IPS-20b (cell line): Measurements from ENCODE around the gene TBC1D20.

ENCODE experiments used
- H3K27ac ChIP-seq: one replicate; pipeline ENCODE4 v1.5.1; 2013; ENCODE audit warnings: low read length
- H3K27me3 ChIP-seq: 2 replicates; pipeline ENCODE4 v1.6.1; 2013; ENCODE audit warnings: mild to moderate bottlenecking, low read length, inconsistent platforms; ENCODE audit not compliant: insufficient read depth
- H3K36me3 ChIP-seq: 2 replicates; pipeline ENCODE4 v1.6.1; 2013; ENCODE audit warnings: low read depth, mild to moderate bottlenecking, inconsistent platforms, low read length, moderate library complexity; ENCODE audit not compliant: insufficient read depth
- H3K4me1 ChIP-seq: 2 replicates; pipeline ENCODE4 v1.6.1; 2013; ENCODE audit warnings: mild to moderate bottlenecking, control low read depth, inconsistent platforms, low read length, moderate library complexity; ENCODE audit not compliant: insufficient read depth
- H3K4me3 ChIP-seq: 2 replicates; pipeline ENCODE4 v1.5.1; 2013; ENCODE audit warnings: mild to moderate bottlenecking, low read length, inconsistent platforms
- H3K9ac ChIP-seq: 2 replicates; pipeline ENCODE4 v1.6.1; 2013; ENCODE audit warnings: low read depth, mild to moderate bottlenecking, inconsistent platforms, low read length, moderate library complexity
- H3K9me3 ChIP-seq: 2 replicates; pipeline ENCODE4 v1.6.1; 2013; ENCODE audit warnings: mild to moderate bottlenecking, low read depth, low read length, inconsistent platforms; ENCODE audit not compliant: insufficient read depth

The TBC1D20 gene

DNA sequence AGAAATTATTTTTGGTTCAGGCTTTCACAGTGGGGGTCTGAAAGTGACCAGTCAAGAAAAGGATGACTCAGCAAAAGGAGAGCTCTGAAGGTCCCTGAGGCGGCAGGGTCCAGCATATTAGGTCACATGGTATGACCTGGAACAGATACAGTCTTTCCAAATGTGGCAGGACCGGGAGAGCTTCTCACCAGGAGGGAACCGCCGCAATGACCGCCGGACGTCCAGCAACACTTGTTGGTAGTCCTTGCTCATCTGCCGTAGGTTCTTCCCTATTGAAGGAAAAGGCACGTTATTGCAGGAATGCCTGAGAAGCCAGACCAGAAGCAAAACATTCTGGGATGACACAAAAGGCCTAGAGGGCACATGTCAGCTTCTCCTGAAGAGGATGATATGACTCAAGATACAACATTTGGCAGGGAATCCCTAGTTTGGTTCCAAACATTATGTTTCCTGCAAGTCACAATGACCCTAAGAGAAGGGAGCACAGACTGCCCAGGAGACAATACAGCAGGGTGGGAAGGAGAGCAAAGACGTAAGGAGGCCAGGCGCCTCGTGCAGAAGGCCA is 17.4 kb downstream of the TBC1D20 start:
- H3K9ac ChIP-seq: no peak overlapping the region
- no peaks in the 10 kb centered on the region for H3K27me3 ChIP-seq
- H3K9me3 ChIP-seq: no peaks in the 10 kb centered on the region
- no peaks in the 10 kb centered on the region for H3K4me1 ChIP-seq
- H3K4me3 ChIP-seq: no peak overlapping the region
- no peak overlapping the region for H3K27ac ChIP-seq
- H3K36me3 ChIP-seq: peaks cover 61% of the 10 kb centered on the region

GRCh38 chr20:444117-444516 is 18.2 kb downstream of the TBC1D20 start:
- H3K27me3 ChIP-seq: no peaks in the 10 kb centered on the region
- no peak overlapping the region for H3K27ac ChIP-seq
- H3K4me3 ChIP-seq: no peak overlapping the region
- H3K36me3 ChIP-seq: peaks cover 69% of the 10 kb centered on the region
- no peaks in the 10 kb centered on the region for H3K4me1 ChIP-seq
- H3K9ac ChIP-seq: no peak overlapping the region
- H3K9me3 ChIP-seq: no peaks in the 10 kb centered on the region

DNA sequence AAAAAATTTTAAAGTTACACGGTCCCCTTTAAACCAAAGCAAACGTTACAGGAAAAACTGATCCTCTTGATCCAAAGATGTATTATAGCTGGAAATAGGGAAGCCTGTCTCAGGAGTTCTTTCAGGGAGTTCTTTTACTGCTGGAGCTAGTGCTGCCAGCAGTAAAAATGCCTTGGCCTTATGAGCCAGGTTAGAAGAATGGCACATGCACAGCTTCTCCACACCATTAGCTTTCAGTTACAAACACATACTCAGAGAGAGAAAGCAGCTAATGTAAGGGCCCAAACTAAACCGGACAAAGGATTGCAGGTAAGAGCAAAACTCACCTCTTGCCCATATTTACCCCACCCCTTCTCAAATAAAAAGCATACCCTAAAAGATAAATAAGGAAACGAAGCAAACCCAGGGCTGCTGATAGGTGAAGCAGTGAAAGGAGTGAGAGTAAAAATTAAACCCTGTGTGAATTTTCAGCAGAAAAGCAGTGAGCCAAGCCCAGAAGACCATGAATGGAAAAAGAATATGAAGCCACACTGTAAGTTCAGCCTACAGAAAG is 19.0 kb downstream of the TBC1D20 start:
- Histone ChIP-seq H3K27me3 (no peaks in the 10 kb centered on the region), H3K36me3 (peaks cover 77% of the 10 kb centered on the region), H3K9me3 (no peaks in the 10 kb centered on the region)

DNA sequence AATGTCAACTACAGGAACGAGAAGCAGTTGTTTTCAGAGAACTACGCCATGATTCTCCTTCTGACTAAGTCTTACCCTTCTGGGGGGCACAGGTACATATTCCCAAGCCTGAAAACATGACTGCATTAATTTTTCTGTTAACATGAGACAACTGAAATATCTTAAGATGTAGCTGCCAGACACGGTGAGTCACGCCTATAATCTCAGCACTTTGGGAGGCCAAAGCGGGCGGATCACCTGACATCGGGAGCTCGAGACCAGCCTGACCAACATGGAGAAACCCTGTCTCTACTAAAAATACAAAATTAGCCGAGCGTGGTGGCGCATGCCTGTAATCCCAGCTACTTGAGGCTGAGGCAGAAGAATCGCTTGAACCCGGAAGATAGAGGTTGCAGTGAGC is 21.7 kb downstream of the TBC1D20 start:
- H3K27me3 ChIP-seq: peaks cover 9% of the 10 kb centered on the region
- H3K27ac ChIP-seq: no peak overlapping the region
- H3K36me3 ChIP-seq: peaks cover 89% of the 10 kb centered on the region
- no peaks in the 10 kb centered on the region for H3K9me3 ChIP-seq
- H3K9ac ChIP-seq: no peak overlapping the region
- H3K4me3 ChIP-seq: no peak overlapping the region
- H3K4me1 ChIP-seq: no peaks in the 10 kb centered on the region

More for the DNA sequence above, 19.0 kb downstream of the TBC1D20 start:
- Histone ChIP-seq H3K4me3 (no peak overlapping the region), H3K4me1 (no peaks in the 10 kb centered on the region), H3K9ac (no peak overlapping the region), H3K27ac (no peak overlapping the region)

DNA sequence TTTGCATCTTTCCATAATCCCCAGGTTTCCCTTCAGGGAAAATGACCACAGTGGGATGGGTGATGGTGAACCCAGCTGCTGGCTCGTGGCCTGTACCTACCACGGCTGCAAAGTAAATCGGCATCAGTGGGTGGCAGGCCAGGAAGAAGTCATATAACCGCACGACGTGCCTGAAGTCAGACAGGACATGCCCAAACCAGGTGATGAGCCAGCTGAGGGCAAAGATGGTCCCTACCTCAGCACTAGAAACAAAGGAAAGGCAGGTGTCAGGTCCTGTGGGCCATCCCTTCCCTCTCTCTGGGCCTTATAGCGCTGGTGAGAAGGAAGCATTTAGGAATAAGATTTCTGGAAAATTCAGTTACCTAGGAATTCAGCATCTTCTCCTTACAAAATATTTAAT is 22.2 kb downstream of the TBC1D20 start:
- Histone ChIP-seq H3K27ac (no peak overlapping the region), H3K36me3 (peaks cover 90% of the 10 kb centered on the region), H3K27me3 (peaks cover 14% of the 10 kb centered on the region), H3K9ac (no peak overlapping the region), H3K9me3 (no peaks in the 10 kb centered on the region), H3K4me1 (no peaks in the 10 kb centered on the region), H3K4me3 (no peak overlapping the region)

DNA sequence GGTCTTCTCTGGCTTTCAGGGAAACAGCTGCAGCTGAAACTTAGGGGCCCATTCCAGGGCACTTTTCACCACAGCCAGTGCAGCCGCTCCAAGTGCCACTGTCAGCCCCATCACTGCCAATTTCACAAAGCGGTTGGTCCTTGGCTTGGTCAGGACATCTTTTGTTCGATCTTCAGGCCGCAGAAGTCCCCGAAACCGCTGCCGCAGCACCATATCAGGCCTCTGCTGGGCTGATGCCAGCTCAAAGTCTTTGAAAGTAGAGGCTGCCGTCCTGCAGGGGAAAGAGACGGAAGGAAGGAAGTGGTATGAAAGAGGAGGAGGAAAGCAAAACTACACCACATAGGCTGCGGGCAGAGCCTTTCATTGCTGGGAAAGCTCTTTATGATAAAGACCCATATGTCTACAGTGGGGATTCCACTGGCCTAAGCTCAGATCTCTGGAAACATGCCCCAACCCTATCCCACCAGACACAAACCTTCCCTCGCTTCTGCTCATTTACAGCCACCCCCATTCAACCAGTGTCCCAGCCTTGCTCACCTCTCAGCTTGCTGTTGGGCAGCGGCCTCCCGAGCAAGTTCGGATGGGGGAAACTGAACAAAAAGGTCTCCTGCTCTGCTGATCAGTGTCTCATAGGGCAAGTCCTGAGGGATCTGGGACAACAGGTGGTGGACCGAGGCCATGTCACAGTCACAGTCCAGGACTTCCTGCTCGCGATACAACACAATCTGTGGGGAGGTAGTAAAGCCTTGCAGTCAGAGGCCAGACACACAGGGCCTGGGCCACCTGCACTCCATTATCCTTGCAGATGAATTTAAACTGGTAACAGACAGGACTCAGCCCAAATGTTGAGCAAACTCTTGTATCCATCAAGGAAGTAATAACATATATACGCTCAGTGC is 23.5 kb downstream of the TBC1D20 start:
- Histone ChIP-seq H3K27me3 (peaks cover 19% of the 10 kb centered on the region), H3K36me3 (peaks cover 81% of the 10 kb centered on the region), H3K4me3 (no peak overlapping the region), H3K27ac (no peak overlapping the region), H3K9ac (no peak overlapping the region), H3K9me3 (no peaks in the 10 kb centered on the region), H3K4me1 (peaks cover 9% of the 10 kb centered on the region)

DNA sequence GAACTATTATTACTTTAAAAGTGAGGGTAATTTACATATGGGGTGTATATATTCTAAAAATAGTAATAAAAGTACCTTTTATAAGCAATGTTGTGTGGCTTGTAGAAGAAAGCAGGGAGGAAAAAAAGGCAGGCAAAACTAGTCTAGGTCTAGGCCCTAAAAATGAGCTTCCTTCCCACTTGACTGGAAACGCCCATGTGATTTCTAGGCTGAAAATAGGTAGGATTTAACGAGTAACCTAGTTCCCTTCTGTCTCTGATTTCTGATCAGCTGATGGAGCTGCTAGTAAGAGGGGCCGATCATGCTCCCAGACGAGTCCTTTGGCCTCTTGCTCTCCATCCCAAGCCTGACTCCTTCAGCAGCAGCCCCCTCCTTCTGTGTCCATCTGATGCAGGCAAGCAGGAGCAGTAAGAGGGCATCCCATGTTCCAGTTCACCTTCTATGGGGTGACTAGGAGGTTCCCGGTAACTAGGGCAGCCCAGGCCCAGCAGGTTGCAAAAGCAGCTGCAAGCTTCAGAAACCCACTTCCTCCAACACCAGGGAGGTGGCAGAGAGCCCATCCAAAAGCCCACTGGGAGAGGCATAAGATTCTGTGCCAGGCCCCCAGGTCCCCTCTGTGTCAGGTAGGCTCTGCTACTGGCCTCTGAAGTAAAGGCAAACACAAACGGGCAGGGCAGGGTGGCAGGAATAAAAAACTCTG is 24.4 kb downstream of the TBC1D20 start:
- Histone ChIP-seq H3K36me3 (peaks cover 75% of the 10 kb centered on the region), H3K4me3 (no peak overlapping the region), H3K9me3 (no peaks in the 10 kb centered on the region), H3K27me3 (peaks cover 28% of the 10 kb centered on the region), H3K27ac (no peak overlapping the region), H3K4me1 (peaks cover 13% of the 10 kb centered on the region), H3K9ac (no peak overlapping the region)

DNA sequence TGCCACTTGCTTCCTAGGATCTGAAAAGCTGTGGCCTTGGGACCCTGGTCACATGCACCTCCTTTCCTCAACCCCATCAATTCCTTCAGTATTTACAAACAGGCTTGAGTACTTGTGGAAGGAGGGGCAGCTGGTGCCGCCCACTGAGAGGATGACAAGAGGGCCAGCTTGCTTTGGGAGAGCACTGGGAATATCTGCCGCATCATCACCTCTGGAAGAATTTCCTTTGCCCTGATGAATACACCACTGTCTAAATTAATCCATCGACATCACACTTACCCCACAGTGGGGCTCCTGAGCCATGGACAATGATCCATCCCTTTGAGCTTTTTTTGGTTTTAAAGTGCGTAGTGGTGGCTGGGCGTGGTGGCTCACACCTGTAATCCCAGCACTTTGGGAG is 25.9 kb downstream of the TBC1D20 start:
- peaks cover 33% of the 10 kb centered on the region for H3K27me3 ChIP-seq
- no peaks in the 10 kb centered on the region for H3K9me3 ChIP-seq
- H3K4me3 ChIP-seq: no peak overlapping the region
- no peak overlapping the region for H3K9ac ChIP-seq
- H3K4me1 ChIP-seq: peaks cover 13% of the 10 kb centered on the region
- H3K27ac ChIP-seq: no peak overlapping the region
- peaks cover 64% of the 10 kb centered on the region for H3K36me3 ChIP-seq

GRCh38 chr20:435558-435957 is 26.8 kb downstream of the TBC1D20 start:
- Histone ChIP-seq H3K4me3 (no peak overlapping the region), H3K9me3 (no peaks in the 10 kb centered on the region), H3K36me3 (peaks cover 57% of the 10 kb centered on the region), H3K27ac (no peak overlapping the region), H3K4me1 (peaks cover 13% of the 10 kb centered on the region), H3K27me3 (peaks cover 33% of the 10 kb centered on the region), H3K9ac (no peak overlapping the region)

GRCh38 chr20:434661-435419 is 27.5 kb downstream of the TBC1D20 start:
- peak overlapping the region; percentile 55 for H3K4me3 ChIP-seq

DNA sequence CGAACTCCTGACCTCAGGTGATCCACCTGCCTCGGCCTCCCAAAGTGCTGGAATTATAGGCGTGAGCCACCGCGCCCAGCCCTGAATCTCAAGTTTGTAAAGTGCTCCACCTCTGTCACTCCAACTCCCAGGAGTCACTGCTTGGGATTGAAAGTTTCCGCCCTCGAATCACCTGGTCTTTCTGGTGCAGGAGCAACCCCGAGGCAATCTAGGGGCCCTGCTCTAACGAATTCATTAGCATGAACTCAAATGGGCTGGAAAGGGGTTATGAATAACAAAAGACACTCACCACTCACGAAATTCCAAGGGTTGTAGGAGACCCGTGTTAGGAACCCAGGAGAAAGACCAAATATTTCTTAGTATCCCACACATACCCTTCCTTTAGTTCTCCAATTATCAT is 28.1 kb downstream of the TBC1D20 start:
- Histone ChIP-seq H3K27ac (no peak overlapping the region), H3K4me1 (peaks cover 13% of the 10 kb centered on the region), H3K4me3 (peak overlapping the region; percentile 55), H3K9ac (no peak overlapping the region), H3K9me3 (no peaks in the 10 kb centered on the region), H3K36me3 (peaks cover 56% of the 10 kb centered on the region), H3K27me3 (peaks cover 33% of the 10 kb centered on the region)

More at GRCh38 chr20:434661-435419, 27.5 kb downstream of the TBC1D20 start:
- Histone ChIP-seq H3K9ac (no peak overlapping the region), H3K4me1 (peaks cover 13% of the 10 kb centered on the region), H3K9me3 (no peaks in the 10 kb centered on the region), H3K36me3 (peaks cover 56% of the 10 kb centered on the region), H3K27me3 (peaks cover 33% of the 10 kb centered on the region), H3K27ac (no peak overlapping the region)
